IMR-90 (cell line): ENCODE data around the gene ALDH1A2.

Source experiments
- CEBPB ChIP-seq: IDR thresholded peaks from 2 replicates; pipeline ENCODE4 v1.6.1; 2012; ENCODE audit warnings: low read depth, low read length, improper control_type of control experiment
- ELK1 ChIP-seq: fragments of 150-350 bp; IDR thresholded peaks from 2 replicates; pipeline ENCODE4 v1.6.1; 2016; ENCODE audit warnings: low read depth, mild to moderate bottlenecking, low read length, moderate library complexity, borderline replicate concordance
- FOS ChIP-seq: fragments of 150-350 bp; IDR thresholded peaks from 2 replicates; pipeline ENCODE4 v1.6.1; 2016; ENCODE audit warnings: low read depth, low read length
- MAFK ChIP-seq: IDR thresholded peaks from 2 replicates; pipeline ENCODE4 v1.6.1; 2012; ENCODE audit warnings: low read depth, low read length, improper control_type of control experiment
- POLR2A ChIP-seq: IDR thresholded peaks from 2 replicates; pipeline ENCODE4 v1.6.1; 2012; ENCODE audit warnings: mild to moderate bottlenecking, low read depth, low read length
- RCOR1 ChIP-seq: IDR thresholded peaks from 2 replicates; pipeline ENCODE4 v1.6.1; 2012; ENCODE audit warnings: mild to moderate bottlenecking, low read length, improper control_type of control experiment; ENCODE audit not compliant: insufficient replicate concordance
- SMC3 ChIP-seq: fragments of 150-350 bp; IDR thresholded peaks from 2 replicates; pipeline ENCODE4 v1.6.1; 2016; ENCODE audit warnings: low read depth, mild to moderate bottlenecking, antibody characterized with exemption, low read length, moderate library complexity
- TF ChIP-seq, protein P1 (sequence below): conservative IDR thresholded peaks from 2 replicates; pipeline ENCODE4 v1.5.1; 2012; ENCODE audit warnings: mild to moderate bottlenecking, low read depth, low read length, improper control_type of control experiment
- TF ChIP-seq, protein P2 (sequence below): fragments of 150-350 bp; IDR thresholded peaks from 2 replicates; pipeline ENCODE4 v1.6.1; 2017; ENCODE audit warnings: mild to moderate bottlenecking, antibody characterized with exemption, low read length, low read depth

- TF ChIP-seq, protein P1, sequence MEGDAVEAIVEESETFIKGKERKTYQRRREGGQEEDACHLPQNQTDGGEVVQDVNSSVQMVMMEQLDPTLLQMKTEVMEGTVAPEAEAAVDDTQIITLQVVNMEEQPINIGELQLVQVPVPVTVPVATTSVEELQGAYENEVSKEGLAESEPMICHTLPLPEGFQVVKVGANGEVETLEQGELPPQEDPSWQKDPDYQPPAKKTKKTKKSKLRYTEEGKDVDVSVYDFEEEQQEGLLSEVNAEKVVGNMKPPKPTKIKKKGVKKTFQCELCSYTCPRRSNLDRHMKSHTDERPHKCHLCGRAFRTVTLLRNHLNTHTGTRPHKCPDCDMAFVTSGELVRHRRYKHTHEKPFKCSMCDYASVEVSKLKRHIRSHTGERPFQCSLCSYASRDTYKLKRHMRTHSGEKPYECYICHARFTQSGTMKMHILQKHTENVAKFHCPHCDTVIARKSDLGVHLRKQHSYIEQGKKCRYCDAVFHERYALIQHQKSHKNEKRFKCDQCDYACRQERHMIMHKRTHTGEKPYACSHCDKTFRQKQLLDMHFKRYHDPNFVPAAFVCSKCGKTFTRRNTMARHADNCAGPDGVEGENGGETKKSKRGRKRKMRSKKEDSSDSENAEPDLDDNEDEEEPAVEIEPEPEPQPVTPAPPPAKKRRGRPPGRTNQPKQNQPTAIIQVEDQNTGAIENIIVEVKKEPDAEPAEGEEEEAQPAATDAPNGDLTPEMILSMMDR: no peak
- no peak for TF ChIP-seq RCOR1
- no peak for TF ChIP-seq SMC3
- TF ChIP-seq ELK1: no peak
- TF ChIP-seq POLR2A: no peak
- no peak for TF ChIP-seq FOS
- TF ChIP-seq MAFK: no peak
- no peak for TF ChIP-seq CEBPB
- TF ChIP-seq, protein P2, sequence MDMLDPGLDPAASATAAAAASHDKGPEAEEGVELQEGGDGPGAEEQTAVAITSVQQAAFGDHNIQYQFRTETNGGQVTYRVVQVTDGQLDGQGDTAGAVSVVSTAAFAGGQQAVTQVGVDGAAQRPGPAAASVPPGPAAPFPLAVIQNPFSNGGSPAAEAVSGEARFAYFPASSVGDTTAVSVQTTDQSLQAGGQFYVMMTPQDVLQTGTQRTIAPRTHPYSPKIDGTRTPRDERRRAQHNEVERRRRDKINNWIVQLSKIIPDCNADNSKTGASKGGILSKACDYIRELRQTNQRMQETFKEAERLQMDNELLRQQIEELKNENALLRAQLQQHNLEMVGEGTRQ: no peak
These were observed at the start of gene ALDH1A2 for GRCh38 chr15:58065445-58066041.
